Measurements from ENCODE around the gene PODNL1. TPM values are rescaled to one million over a fixed set of nuclear protein-coding genes. Genes with fewer than 3 reads are reported as not detected.

The PODNL1 gene
- total RNA-seq, 1 experiment from 2014 or later, result 1.1 TPM

- no peaks in the 10 kb centered on the region for H3K9me3 Mint-ChIP-seq
- POLR2A ChIA-PET, result interaction anchor here (0.6 to 2.4 kb wide), 3 partner anchors 11 to 185 kb away, joined by 3 to 23 read pairs (median 4); partner anchors contain the start of gene ASF1B
- H3K36me3 Mint-ChIP-seq, result peaks cover 16% of the 10 kb centered on the region
- TF ChIP-seq ETV6 (CRISPR knock-in tag; IDR thresholded peaks at IDR 0.05), result 0 out of 2 replicates have a peak, but pooled peaks have one; percentile 19
- no peak for TF ChIP-seq RELA (CRISPR knock-in tag; IDR thresholded peaks at IDR 0.05; ENCODE audit: borderline replicate concordance)
- TF ChIP-seq CBFB (CRISPR knock-in tag; IDR thresholded peaks at IDR 0.05; ENCODE audit: low read depth), result no peak
- CTCF ChIA-PET, result interaction anchor here (0.6 to 2.9 kb wide), 13 partner anchors 10 to 121 kb away, joined by 3 to 39 read pairs (median 13); partner anchors contain the start of genes IL27RA, MISP3 and PODNL1
- H3K27me3 Mint-ChIP-seq (ENCODE audit: low read depth), result no peaks in the 10 kb centered on the region; the same call in none of the 2 replicates
- ATAC-seq (no peak), DNase-seq (ENCODE audit: low spot score) (no peak)
- peaks cover 8% of the 10 kb centered on the region for H3K4me1 Mint-ChIP-seq
- H3K27ac Mint-ChIP-seq, result no peak overlapping the region
- H3K4me3 Mint-ChIP-seq, result peak overlapping the region; percentile 87
Measured at GRCh38 chr19:13951799-13952153, 13.6 kb upstream of the PODNL1 start.

- Mint-ChIP-seq H3K27ac (no peak overlapping the region), H3K27me3 (ENCODE audit: low read depth) (no peaks in the 10 kb centered on the region; the same call in none of the 2 replicates), H3K4me1 (peaks cover 8% of the 10 kb centered on the region), H3K4me3 (no peak overlapping the region), H3K9me3 (no peaks in the 10 kb centered on the region), H3K36me3 (peaks cover 10% of the 10 kb centered on the region; the same call in 1 of the 2 replicates)
- TF ChIP-seq ZNF121 (CRISPR knock-in tag; IDR thresholded peaks at IDR 0.05) (peak; percentile 52; the same call in 1 of the 2 replicates), IRF2 (CRISPR knock-in tag; IDR thresholded peaks at IDR 0.05; ENCODE audit: borderline replicate concordance, low read depth) (no peak)
- DNase-seq (ENCODE audit: low spot score) (no peak), ATAC-seq (no peak)
- CTCF ChIA-PET, result interaction anchor here (2.6 to 2.9 kb wide), 5 partner anchors 11 to 108 kb away, joined by 14 to 39 read pairs (median 20); partner anchors contain the start of gene IL27RA
- POLR2A ChIA-PET, result no interaction called here
Measured at GRCh38 chr19:13951043-13951442, 12.8 kb upstream of the PODNL1 start.

DNA sequence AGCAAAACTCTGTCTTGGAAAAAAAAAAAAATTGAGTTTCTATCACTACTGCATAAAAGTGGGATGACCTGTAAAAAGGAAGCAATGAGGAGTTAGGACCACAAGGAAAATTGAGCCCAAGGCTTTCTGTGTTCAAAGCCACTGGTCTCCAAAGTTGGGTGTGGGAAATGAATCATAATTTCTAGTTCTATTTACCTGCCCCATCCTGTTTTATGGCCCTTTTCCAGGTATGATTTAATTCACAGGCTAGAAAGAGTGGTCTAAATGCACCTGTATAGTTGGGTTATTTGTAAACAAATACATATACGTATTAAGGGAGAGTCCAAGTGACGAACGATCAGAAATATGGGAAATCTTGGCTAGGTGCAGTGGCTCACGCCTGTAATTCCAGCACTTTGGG, 8.2 kb upstream of the PODNL1 start:
- Mint-ChIP-seq H3K9me3 (peaks cover 5% of the 10 kb centered on the region; the same call in 1 of the 2 replicates), H3K36me3 (no peaks in the 10 kb centered on the region), H3K4me1 (no peaks in the 10 kb centered on the region), H3K4me3 (no peak overlapping the region), H3K27ac (no peak overlapping the region), H3K27me3 (ENCODE audit: low read depth) (no peaks in the 10 kb centered on the region; the same call in none of the 2 replicates)
- ChIA-PET POLR2A (no interaction called here), CTCF (interaction anchor here (0.6 kb wide), 2 partner anchors 14 kb away, joined by 3 to 4 read pairs; no protein-coding TSS in a partner anchor)
- DNase-seq (ENCODE audit: low spot score) (no peak), ATAC-seq (no peak)
- TF ChIP-seq NR3C1 (CRISPR knock-in tag; conservative IDR thresholded peaks at IDR 0.05; ENCODE audit: low read depth) (no peak), CDX4 (CRISPR knock-in tag; IDR thresholded peaks at IDR 0.05; ENCODE audit: borderline replicate concordance) (no peak), MLX (CRISPR knock-in tag; IDR thresholded peaks at IDR 0.05) (no peak), TCF7 (CRISPR knock-in tag; IDR thresholded peaks at IDR 0.05; ENCODE audit: low read depth) (no peak), ELF4 (CRISPR knock-in tag; IDR thresholded peaks at IDR 0.05; ENCODE audit: low read depth) (no peak), NFYB (CRISPR knock-in tag; conservative IDR thresholded peaks at IDR 0.05; ENCODE audit: low read depth) (no peak), FOXK1 (CRISPR knock-in tag; IDR thresholded peaks at IDR 0.05) (no peak), IRF2 (CRISPR knock-in tag; IDR thresholded peaks at IDR 0.05; ENCODE audit: borderline replicate concordance, low read depth) (no peak)
- TF ChIP-seq, protein P1, sequence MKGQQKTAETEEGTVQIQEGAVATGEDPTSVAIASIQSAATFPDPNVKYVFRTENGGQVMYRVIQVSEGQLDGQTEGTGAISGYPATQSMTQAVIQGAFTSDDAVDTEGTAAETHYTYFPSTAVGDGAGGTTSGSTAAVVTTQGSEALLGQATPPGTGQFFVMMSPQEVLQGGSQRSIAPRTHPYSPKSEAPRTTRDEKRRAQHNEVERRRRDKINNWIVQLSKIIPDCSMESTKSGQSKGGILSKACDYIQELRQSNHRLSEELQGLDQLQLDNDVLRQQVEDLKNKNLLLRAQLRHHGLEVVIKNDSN (CRISPR knock-in tag; IDR thresholded peaks at IDR 0.05), result no peak

DNA sequence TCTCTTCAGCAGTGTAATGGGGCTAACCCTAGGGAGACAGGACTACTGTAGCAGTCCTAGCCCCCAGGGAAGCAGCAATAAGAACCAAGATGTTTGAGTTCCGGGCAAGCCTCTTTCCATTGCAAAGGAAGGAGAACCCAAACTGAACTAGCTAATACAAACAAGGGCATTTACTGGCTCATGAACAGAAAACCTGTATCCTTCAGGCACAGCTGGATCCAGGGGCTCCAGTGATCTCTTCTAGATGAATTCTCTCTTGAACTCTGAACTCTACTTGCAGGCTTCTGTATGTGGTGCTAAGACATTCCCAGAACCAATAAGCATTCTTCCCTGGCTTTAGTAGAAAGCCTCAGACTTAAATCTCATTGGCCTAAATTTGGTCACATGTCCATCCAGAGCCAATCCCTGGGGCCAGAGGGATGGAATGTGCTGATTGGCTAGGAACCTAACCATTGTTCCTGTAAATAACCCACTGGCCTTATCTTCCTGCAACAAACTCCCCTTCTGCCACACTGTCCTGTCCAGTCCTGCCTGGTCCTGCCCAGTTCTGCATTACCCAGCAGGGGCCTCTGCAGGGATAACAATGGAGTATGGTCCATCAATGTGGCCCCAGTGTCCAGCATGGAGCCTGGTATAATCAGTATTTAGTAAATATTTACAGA, 3.9 kb upstream of the PODNL1 start:
- no peak for DNase-seq (ENCODE audit: low spot score)
- ATAC-seq, result no peak
- POLR2A ChIA-PET, result no interaction called here
- Mint-ChIP-seq H3K27me3 (ENCODE audit: low read depth) (no peaks in the 10 kb centered on the region; the same call in 1 of the 2 replicates), H3K9me3 (peaks cover 5% of the 10 kb centered on the region; the same call in 1 of the 2 replicates), H3K27ac (no peak overlapping the region), H3K36me3 (no peaks in the 10 kb centered on the region), H3K4me1 (peaks cover 5% of the 10 kb centered on the region), H3K4me3 (no peak overlapping the region)
- CTCF ChIA-PET, result no interaction called here
- TF ChIP-seq ZNF532 (CRISPR knock-in tag; IDR thresholded peaks at IDR 0.05; ENCODE audit: borderline replicate concordance), result no peak
- TF ChIP-seq, protein P1 (CRISPR knock-in tag; IDR thresholded peaks at IDR 0.05), result peak; percentile 30; the same call in 1 of the 2 replicates
- TF ChIP-seq, protein P2, sequence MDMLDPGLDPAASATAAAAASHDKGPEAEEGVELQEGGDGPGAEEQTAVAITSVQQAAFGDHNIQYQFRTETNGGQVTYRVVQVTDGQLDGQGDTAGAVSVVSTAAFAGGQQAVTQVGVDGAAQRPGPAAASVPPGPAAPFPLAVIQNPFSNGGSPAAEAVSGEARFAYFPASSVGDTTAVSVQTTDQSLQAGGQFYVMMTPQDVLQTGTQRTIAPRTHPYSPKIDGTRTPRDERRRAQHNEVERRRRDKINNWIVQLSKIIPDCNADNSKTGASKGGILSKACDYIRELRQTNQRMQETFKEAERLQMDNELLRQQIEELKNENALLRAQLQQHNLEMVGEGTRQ (CRISPR knock-in tag; IDR thresholded peaks at IDR 0.05), result peak; percentile 66
